Uterus (tissue), 2 donors: Measurements from ENCODE around the gene AGBL5.

Experiments
- CTCF ChIP-seq, 4 experiments: fragments of 200-600 bp in 2 of 4; fragments of 450-650 bp in 2 of 4; sonication (generic) in 2 of 4; IDR thresholded peaks; one replicate each; pipeline ENCODE4 v1.5.1; 2016 to 2019; ENCODE audit warnings: antibody characterized with exemption in 4 of 4, mild to moderate bottlenecking in 2 of 4, moderate library complexity in 1 of 4
- POLR2A ChIP-seq, 2 donors: fragments of 450-650 bp; IDR thresholded peaks; one replicate each; pipeline ENCODE4 v1.6.1; 2016; ENCODE audit warnings: antibody characterized with exemption in 2 of 2, mild to moderate bottlenecking in 1 of 2, moderate library complexity in 1 of 2

DNA sequence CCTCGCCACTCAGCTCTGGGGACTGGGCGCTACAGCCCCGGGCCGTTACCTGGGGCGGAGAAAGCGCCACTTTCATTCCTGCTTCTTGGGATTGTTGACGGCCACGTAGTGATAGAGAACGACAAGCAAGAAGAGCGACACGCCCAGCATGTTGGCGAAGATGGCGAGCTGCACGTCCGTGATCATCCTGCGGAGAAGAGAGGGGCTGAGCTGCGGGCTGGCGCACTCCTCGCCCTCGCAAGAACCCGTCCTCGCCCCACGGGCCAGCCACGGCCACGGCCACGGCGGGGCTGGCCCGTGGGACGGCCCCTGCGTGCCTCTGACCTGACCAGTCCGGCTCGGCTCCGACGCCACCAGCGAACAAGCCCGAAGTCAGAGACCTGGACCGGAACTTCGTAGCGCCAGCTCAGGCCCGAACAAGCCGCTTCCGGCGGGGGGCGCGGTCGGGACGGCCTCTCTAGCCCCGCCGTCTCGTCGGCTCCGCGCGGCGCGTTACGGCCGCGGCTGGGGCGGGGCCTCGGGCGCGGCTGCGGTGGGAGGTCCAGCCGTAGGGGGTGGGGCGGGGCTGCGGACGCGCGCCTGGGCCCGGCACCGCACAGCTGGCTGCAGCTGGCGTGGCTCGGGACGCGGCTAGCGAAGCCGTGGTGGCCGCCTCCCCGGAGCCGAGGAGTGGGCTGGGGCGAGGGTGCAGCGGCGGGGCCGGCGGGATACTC is 20.0 kb downstream of the AGBL5 start, which contains the start of gene OST4:
- TF ChIP-seq POLR2A (IDR thresholded peaks at IDR 0.05) (peak; percentile 71 to 91), CTCF (IDR thresholded peaks at IDR 0.05) (peak in 2 of 4 experiments; percentile 6 to 18)
